Neutrophil (primary cell): ENCODE results near the gene GPRC5D.

Experiments used
- H3K27ac ChIP-seq: fragments of 200-600 bp; sonication (generic); 2 replicates; pipeline ENCODE4 v1.5.1; 2016; ENCODE audit warnings: mild to moderate bottlenecking, moderate library complexity
- H3K27me3 ChIP-seq: fragments of 200-600 bp; sonication (generic); 2 replicates; pipeline ENCODE4 v1.6.0; 2016; ENCODE audit warnings: mild to moderate bottlenecking
- H3K36me3 ChIP-seq: fragments of 200-600 bp; sonication (generic); 2 replicates; pipeline ENCODE4 v1.5.1; 2017
- H3K4me1 ChIP-seq, 2 experiments: fragments of 200-600 bp in 1 of 2; sonication (generic) in 1 of 2; 1 replicate in 1 of 2; 2 replicates in 1 of 2; pipeline versions ENCODE4 v1.5.1 to v1.6.1; 2013 to 2016; ENCODE audit warnings: low read depth in 1 of 2, low read length in 1 of 2, mild to moderate bottlenecking in 1 of 2, moderate library complexity in 1 of 2; ENCODE audit not compliant: control insufficient read depth in 1 of 2, insufficient read depth in 1 of 2
- H3K4me3 ChIP-seq, 2 experiments: fragments of 200-600 bp in 1 of 2; sonication (generic) in 1 of 2; 1 replicate in 1 of 2; 2 replicates in 1 of 2; pipeline ENCODE4 v1.5.1; 2013 to 2016; ENCODE audit warnings: low read depth in 1 of 2, low read length in 1 of 2, mild to moderate bottlenecking in 1 of 2, moderate library complexity in 1 of 2
- H3K9me3 ChIP-seq: fragments of 200-600 bp; sonication (generic); 2 replicates; pipeline ENCODE4 v1.5.1; 2016
- TF ChIP-seq, protein P1 (sequence below): fragments of 200-600 bp; sonication (generic); IDR thresholded peaks from 2 replicates; pipeline ENCODE4 v1.5.1; 2016; ENCODE audit warnings: antibody characterized with exemption

Gene GPRC5D

DNA sequence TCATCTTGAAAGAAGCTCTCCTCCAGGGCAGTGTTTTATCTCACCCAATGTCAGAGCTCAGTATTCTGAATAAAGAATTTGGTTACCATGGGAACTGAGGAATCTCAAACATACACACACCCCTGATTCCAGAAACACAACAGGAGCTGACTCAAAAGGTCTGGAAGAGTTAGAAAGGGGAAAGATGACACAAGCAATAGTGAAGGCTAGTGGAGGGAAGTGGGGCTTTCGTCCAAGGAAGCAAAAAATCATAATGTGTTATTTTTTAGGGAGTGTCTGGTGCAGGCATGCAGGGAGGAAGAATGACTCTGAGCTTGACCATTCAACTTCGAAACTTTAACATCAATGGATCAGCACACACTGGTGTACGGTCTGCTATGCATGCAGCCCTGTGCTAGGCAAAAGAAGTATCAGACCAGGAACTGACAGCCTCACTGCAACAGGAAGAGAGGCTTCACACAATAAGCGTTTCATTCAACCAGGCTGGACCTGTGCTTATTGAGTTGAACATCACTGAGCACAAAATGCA is 27.8 kb upstream of the GPRC5D start:
- TF ChIP-seq, protein P1, sequence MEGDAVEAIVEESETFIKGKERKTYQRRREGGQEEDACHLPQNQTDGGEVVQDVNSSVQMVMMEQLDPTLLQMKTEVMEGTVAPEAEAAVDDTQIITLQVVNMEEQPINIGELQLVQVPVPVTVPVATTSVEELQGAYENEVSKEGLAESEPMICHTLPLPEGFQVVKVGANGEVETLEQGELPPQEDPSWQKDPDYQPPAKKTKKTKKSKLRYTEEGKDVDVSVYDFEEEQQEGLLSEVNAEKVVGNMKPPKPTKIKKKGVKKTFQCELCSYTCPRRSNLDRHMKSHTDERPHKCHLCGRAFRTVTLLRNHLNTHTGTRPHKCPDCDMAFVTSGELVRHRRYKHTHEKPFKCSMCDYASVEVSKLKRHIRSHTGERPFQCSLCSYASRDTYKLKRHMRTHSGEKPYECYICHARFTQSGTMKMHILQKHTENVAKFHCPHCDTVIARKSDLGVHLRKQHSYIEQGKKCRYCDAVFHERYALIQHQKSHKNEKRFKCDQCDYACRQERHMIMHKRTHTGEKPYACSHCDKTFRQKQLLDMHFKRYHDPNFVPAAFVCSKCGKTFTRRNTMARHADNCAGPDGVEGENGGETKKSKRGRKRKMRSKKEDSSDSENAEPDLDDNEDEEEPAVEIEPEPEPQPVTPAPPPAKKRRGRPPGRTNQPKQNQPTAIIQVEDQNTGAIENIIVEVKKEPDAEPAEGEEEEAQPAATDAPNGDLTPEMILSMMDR: no peak
- H3K9me3 ChIP-seq: no peaks in the 10 kb centered on the region
- H3K4me1 ChIP-seq: no peaks in the 10 kb centered on the region
- H3K36me3 ChIP-seq: peaks cover 17% of the 10 kb centered on the region
- H3K27ac ChIP-seq: no peak overlapping the region
- no peak overlapping the region for H3K4me3 ChIP-seq
- no peaks in the 10 kb centered on the region for H3K27me3 ChIP-seq

DNA sequence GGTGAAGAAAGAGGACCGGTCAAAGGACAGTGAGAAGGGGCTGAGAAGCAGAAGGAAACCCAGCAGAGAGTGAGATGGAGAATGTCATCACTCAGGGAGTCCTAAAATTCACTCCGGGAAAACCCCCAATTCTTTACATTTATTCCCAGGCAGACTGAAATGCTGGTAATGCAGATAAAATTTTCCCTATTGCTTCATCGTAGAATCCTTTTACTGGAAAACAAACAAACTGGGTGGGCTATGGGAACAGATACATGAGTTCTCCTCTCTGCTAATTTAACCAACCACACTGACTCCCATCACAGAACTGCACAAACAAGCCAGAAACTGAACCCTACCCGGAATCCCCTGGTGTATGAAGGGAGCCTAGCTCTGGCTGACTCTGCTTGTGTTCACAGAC is 27.2 kb upstream of the GPRC5D start:
- Histone ChIP-seq H3K27ac (no peak overlapping the region), H3K27me3 (no peaks in the 10 kb centered on the region), H3K9me3 (no peaks in the 10 kb centered on the region), H3K36me3 (peaks cover 24% of the 10 kb centered on the region), H3K4me1 (no peaks in the 10 kb centered on the region), H3K4me3 (no peak overlapping the region)
- TF ChIP-seq, protein P1: no peak

DNA sequence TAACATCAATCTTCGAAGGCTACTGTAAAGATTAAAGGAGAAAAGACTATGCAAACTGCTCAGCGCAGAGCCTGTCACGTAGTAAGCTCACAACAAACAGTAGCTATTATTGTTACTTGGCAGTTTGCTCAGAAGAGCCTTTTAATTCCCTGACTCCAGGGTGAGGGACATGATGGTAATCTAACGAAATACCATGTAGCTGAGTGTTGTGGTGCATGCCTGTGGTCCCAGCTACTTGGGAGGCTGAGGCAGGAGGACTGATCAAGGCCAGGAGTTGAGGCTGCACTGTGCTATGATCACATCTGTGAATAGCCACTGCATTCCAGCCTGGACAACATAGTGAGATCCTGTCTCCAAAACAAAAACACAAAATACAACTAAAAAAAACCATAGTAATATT is 25.3 kb upstream of the GPRC5D start:
- no peaks in the 10 kb centered on the region for H3K9me3 ChIP-seq
- no peak overlapping the region for H3K4me3 ChIP-seq
- H3K27ac ChIP-seq: no peak overlapping the region
- H3K36me3 ChIP-seq: peaks cover 25% of the 10 kb centered on the region
- TF ChIP-seq, protein P1: no peak
- H3K4me1 ChIP-seq: no peaks in the 10 kb centered on the region
- no peaks in the 10 kb centered on the region for H3K27me3 ChIP-seq

DNA sequence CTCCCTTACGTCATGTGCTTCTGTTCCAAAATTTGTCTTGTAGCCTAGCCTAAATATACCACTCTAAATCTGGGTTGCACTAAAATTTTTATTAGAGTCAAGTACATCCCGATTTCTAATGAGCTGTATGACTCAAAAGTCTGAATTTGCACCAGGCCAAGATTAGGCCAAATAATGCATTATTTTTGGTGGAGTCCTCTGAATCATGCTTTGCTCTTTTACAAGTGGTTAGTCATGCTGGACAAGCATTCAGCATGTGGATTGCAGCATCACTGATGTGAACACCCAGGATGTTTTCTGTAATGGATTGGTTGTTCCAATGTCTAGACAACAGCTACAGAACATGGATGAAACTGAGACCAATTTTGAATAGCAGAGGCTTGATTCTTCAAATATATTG is 24.4 kb upstream of the GPRC5D start:
- H3K27ac ChIP-seq: no peak overlapping the region
- no peaks in the 10 kb centered on the region for H3K4me1 ChIP-seq
- TF ChIP-seq, protein P1: no peak

DNA sequence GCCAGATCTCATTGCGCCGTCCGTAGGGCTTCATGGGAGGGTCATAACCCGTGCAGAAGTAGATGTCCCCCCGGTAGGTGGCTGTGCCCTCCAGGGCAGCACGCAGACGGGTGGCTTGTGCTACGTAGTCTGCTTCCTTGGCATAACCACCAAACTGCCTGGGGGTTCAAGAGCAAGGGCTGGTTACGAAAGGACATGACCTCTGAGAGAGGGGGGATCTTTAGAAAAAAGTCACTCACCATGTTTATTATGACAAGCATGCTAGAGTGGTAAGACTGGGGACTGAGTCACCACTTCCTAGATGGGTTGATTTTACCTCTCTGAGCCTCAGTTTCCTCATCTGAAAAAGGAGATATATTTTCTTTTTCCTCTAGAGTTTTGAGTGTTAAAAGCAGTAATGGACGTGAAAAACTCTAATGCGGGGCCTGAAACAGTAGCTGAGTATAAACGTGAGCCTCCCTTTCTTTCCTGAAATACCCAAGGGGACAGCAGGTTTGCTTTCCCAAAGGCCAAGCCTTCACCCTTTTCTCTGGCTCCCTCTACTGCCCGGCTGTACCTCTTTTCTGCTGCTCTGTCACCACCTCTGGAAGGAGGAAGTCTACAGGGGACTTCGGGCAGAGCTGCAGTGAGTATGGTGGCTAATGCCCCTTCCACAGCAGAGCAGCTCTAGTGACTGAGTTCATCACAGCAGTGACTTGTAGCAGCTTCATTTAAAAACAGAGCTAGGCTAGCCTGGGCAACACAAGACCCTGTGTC is 23.5 kb upstream of the GPRC5D start:
- Histone ChIP-seq H3K27ac (no peak overlapping the region), H3K4me3 (no peak overlapping the region), H3K27me3 (no peaks in the 10 kb centered on the region), H3K4me1 (no peaks in the 10 kb centered on the region), H3K9me3 (no peaks in the 10 kb centered on the region), H3K36me3 (peaks cover 21% of the 10 kb centered on the region)
- TF ChIP-seq, protein P1: no peak

More for the DNA sequence above, 24.4 kb upstream of the GPRC5D start:
- no peaks in the 10 kb centered on the region for H3K27me3 ChIP-seq
- H3K36me3 ChIP-seq: peaks cover 25% of the 10 kb centered on the region
- no peak overlapping the region for H3K4me3 ChIP-seq
- H3K9me3 ChIP-seq: no peaks in the 10 kb centered on the region
